Effector CD4-positive, alpha-beta T cell (primary cell): ENCODE results near the gene SULT2B1.
"Not testable (repeated sequence)": the region's sequence is repeated elsewhere in the genome, so short reads cannot be mapped to it uniquely, and the experiment has no call there.

Experiments
- DNase-seq: peaks from one replicate; pipeline ENCODE4 v3.0.0-alpha.2; 2020

SULT2B1 gene

DNA sequence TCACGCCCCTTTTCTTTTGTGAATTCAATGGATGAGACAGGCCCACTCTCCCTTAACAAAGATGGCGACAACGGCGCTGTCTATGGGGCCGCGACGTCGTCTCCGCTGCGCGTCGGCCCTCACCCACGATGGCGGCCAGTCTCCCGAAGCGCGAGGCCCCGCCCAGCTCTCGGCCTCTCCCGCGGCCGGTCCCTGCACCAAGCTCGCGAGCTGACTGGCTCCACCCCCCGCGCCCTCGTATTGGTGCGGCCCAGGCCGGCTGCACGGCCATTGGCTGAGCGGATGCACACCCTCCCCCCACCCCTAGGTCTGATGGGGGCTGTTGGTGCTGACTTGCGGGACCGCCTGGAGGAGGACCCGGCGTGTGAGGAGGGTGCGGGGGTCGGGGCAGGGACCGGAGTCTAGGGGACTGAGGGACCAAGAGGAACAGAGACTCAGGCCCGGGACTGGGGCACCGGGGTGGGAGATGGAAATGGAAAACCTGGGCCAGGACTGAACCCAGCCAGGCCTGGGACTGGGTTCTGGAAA is 72.2 kb downstream of the SULT2B1 start:
- peak; percentile 89 for DNase-seq

DNA sequence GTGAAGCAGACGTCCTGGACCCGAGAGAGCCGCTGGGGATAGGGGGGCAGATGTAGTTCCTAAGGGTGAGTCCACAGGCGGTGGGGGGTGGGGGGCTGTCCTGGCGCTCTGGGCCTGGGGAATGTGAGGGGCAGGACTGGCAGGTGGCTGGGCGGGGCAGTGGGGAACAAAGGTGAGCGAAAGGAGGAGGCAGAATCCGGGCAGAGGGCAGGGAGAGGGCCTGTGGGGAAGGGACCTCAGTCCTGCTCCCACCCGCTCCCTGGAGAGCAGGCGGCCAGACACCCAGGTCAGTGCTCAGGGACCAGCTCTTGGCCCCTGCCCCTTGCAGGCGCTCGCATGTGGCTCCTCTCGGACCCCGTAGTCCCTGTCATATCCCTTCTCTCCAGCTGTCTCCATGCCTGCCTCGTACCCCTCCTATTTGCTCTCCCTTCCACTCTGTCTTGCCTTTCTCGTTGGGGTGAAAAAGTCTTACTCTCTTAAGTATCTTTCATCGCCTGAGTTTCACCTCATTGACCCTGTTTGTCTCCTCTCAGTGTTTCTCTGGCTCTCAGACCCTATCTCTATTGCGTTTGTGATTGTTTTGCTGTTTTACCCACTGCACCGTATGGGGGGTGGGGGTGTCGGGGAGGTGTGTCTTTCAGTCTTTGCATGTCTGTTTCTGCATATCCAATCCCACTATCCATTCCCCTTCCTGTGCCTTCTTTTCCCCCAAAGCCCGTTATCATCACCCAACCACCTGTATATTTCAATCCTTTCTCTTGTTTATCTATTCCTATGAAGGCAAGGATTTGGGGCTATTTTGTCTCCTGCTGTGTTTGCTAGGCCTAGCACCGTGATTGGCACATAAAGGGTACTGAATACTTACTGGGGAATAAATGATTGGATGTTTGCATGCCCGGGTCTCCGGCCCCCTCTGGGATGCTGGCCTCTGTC is 73.1 kb downstream of the SULT2B1 start:
- DNase-seq = no peak

- DNase-seq = no peak
These were observed 73.9 kb downstream of the SULT2B1 start for GRCh38 chr19:48625891-48626327.

DNA sequence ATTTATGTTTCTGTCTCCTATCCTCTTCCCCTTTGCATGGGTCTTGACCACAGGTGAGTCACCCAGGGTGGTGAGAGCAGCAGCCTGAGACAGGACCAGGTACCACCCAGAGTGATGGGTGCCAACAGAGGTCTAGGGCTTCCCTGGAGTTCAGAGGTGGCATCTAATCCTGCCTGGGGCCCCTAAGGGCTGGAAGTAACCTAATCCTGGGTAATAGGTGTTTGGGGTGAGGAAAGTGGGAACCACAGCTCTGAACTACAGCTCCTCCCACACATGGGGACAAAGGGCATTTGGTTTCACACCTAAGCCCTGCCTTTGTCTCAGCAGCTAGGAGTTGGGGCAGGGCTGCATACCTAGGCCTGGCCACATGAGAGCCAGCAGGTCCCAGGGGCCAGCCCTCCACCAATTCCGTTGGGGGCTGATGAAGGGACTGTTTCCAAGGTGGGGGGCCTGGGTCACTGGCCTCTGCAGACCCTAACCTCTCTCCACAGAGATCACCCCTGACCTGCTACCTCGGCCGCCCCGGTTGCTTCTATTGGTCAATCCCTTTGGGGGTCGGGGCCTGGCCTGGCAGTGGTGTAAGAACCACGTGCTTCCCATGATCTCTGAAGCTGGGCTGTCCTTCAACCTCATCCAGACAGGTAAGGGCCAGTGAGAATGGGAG is 75.4 kb downstream of the SULT2B1 start:
- DNase-seq = no peak

GRCh38 chr19:48627865-48628314 is 75.9 kb downstream of the SULT2B1 start:
- DNase-seq = no peak

- no peak for DNase-seq
These were observed 76.7 kb downstream of the SULT2B1 start for GRCh38 chr19:48628486-48629296.

DNA sequence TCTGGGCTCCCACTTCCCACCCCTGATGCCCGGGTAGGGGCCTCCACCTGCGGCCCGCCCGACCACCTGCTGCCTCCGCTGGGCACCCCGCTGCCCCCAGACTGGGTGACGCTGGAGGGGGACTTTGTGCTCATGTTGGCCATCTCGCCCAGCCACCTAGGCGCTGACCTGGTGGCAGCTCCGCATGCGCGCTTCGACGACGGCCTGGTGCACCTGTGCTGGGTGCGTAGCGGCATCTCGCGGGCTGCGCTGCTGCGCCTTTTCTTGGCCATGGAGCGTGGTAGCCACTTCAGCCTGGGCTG is 77.3 kb downstream of the SULT2B1 start:
- no peak for DNase-seq

DNA sequence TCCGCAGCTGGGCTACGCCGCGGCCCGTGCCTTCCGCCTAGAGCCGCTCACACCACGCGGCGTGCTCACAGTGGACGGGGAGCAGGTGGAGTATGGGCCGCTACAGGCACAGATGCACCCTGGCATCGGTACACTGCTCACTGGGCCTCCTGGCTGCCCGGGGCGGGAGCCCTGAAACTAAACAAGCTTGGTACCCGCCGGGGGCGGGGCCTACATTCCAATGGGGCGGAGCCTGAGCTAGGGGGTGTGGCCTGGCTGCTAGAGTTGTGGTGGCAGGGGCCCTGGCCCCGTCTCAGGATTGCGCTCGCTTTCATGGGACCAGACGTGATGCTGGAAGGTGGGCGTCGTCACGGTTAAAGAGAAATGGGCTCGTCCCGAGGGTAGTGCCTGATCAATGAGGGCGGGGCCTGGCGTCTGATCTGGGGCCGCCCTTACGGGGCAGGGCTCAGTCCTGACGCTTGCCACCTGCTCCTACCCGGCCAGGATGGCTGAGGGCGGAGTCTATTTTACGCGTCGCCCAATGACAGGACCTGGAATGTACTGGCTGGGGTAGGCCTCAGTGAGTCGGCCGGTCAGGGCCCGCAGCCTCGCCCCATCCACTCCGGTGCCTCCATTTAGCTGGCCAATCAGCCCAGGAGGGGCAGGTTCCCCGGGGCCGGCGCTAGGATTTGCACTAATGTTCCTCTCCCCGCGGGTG is 77.8 kb downstream of the SULT2B1 start:
- DNase-seq = no peak

- no peak for DNase-seq
These were observed 78.5 kb downstream of the SULT2B1 start for GRCh38 chr19:48630296-48631063.

DNA sequence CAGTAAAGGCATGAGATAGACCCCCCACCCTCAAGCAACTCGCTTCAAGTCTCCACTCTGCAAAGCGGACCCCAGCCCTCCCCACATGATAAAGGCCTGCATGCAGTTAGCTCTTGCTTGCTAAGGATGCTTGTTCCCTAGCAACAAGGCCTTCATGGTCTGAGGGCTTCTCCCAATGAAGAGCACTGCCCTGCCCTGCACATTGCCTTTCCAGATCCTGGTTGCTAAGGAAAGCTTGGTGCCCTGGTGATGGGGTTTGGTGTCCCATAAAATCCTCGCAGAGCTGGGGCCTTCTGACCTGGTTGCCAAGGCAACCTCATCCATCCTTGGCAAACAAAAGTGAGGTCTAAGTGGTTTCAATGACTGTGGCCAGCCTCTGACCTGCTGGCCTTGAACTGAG is 79.3 kb downstream of the SULT2B1 start:
- DNase-seq = no peak

DNA sequence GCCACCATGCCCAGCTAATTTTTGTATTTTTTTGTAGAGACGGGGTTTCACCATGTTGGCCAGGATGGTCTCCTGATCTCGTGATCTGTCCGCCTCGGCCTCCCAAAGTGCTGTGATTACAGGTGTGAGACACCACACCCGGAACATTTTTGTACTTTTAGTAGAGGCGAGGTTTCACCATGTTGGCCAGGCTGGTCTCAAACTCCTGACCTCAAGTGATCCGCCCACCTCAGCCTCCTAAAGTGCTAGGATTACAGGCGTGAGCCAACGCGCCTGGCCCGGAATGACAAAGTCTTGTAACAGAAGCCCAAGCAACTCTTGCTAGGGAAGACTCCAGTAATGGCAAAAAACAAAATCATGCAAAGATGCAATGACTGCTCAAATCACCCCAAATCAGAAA is 80.3 kb downstream of the SULT2B1 start:
- not testable (repeated sequence) for DNase-seq

GRCh38 chr19:48632692-48633147 is 80.7 kb downstream of the SULT2B1 start:
- DNase-seq = no peak

GRCh38 chr19:48633148-48634035 is 81.4 kb downstream of the SULT2B1 start:
- no peak for DNase-seq

- DNase-seq = no peak
These were observed 82.0 kb downstream of the SULT2B1 start for GRCh38 chr19:48634036-48634342.

DNA sequence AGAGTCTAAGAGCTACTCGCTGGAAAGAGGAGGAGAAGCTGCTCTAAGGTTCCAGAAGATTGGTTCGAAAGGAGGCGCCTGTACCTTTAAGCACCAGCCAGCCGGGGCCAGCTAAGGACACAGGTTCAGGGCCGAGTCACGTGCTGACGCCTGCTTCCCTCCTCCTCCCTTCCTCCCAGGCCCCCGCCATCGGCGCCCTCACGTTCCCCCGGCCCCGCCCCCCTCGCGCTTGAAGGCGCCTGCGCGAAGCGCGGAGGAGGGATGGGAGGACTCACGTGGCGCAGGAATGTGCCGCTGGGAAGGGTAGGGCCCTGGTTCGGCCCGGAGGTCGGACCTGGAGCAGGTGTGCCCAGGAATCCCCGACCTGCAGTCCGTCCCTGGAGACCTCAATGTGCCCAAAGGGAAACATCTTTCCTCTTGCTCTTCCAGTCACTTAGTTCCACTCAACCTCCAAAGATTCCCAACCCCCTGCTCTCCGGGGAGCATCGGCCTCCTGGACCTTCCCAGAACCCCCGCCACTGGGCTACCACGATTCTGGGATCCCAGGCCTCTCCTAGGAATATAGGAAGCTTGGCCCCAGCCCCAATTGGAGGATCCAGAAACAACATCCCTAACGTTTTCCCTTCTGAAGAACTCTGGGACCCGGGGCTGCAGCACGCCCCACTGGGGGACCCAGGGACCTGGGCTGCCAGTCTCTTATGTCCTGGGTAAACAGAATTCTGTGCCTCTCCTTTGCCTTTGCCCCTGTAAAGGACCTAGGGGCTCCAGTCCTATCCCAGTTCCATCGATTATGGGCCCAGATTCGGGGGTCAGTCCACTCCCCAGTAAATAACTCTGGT is 82.7 kb downstream of the SULT2B1 start:
- peak; percentile 81 for DNase-seq

DNA sequence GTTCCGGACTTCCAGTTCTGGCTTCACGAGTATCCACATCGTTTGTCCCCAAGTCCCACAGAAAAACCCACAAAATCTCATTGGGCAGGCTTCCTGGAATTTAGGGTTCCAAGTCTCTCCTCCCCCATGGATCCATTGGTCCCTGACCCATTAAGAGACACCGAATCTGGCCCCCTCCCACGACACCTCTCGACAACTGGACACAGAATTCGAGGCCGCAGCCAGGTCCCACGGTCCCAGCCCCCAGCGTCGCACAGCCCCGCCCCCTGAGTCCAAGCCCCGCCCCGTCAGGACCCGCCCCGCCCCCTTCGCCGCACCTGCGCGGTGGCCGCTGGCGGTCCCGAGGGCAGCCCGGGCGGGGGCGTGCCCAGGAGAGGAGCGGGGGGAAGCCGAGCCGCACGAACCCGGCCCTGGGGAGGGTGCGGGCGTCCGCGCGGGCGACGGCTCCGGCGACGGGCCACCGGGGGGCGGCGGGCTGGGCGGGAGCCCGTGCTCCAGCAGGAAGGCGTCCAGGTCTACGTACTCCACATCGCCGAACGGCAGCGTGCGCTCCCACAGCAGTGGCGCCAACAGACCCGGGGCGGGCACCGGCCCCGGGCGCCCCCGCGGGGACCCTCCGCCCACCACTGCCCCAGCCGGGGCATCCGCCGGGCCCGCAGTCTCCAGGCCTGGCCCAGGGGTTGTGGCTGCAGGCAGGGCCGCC is 83.4 kb downstream of the SULT2B1 start:
- DNase-seq = peak; percentile 70

- DNase-seq = no peak
These were observed 84.2 kb downstream of the SULT2B1 start for GRCh38 chr19:48635966-48636858.
